HepG2 (cell line): Measurements from ENCODE around the gene OR4D9. TPM values are rescaled to one million over a fixed set of nuclear protein-coding genes. Genes with fewer than 3 reads are reported as not detected.

Experiments used
- ARNT2 ChIP-seq: sonication (generic); formaldehyde crosslinking; IDR thresholded peaks from 2 replicates; pipeline ENCODE4 v1.8.0; 2022; ENCODE audit warnings: mild to moderate bottlenecking, low read depth, missing genetic modification reagents, moderate library complexity
- CBX2 ChIP-seq, 2 experiments: fragments of 200-600 bp in 1 of 2; sonication (generic); formaldehyde crosslinking in 1 of 2; IDR thresholded peaks; 2 replicates each; pipeline versions ENCODE4 v1.7.0 to v1.8.1; 2018 to 2022; ENCODE audit warnings: low read depth in 2 of 2, low read length in 1 of 2, mild to moderate bottlenecking in 1 of 2, missing genetic modification reagents in 1 of 2
- FOXA1 ChIP-seq, 2 experiments: fragments of 450-650 bp in 1 of 2; sonication (generic) in 1 of 2; formaldehyde crosslinking in 1 of 2; IDR thresholded peaks; 2 replicates each; pipeline versions ENCODE4 v1.4.0 to v1.6.1; 2016 to 2020; ENCODE audit warnings: missing genetic modification reagents in 1 of 2
- FOXO1 ChIP-seq: sonication (generic); formaldehyde crosslinking; IDR thresholded peaks from 2 replicates; pipeline ENCODE4 v1.4.0; 2020; ENCODE audit warnings: missing genetic modification reagents
- GTF2F1 ChIP-seq: fragments of 150-350 bp; IDR thresholded peaks from 2 replicates; pipeline ENCODE4 v1.6.1; 2014; ENCODE audit warnings: low read length
- HNF4G ChIP-seq, 2 experiments: sonication (generic) in 1 of 2; formaldehyde crosslinking in 1 of 2; IDR thresholded peaks; 2 replicates each; pipeline versions ENCODE4 v1.4.0 to v1.6.1; 2011 to 2020; ENCODE audit warnings: borderline replicate concordance in 2 of 2, low read depth in 2 of 2, mild to moderate bottlenecking in 2 of 2, low read length in 1 of 2, missing genetic modification reagents in 1 of 2, moderate library complexity in 1 of 2
- KAT8 ChIP-seq: IDR thresholded peaks from 2 replicates; pipeline ENCODE4 v1.6.1; 2016; ENCODE audit warnings: missing genetic modification reagents, missing compliant biosample characterization
- KLF6 ChIP-seq: IDR thresholded peaks from 2 replicates; pipeline ENCODE4 v1.8.0; 2016; ENCODE audit warnings: missing biosample characterization, missing genetic modification reagents
- MAZ ChIP-seq, 2 experiments: sonication (generic) in 1 of 2; formaldehyde crosslinking in 1 of 2; IDR thresholded peaks; 2 replicates each; pipeline versions ENCODE4 v1.5.0 to v1.6.1; 2012 to 2020; ENCODE audit warnings: low read depth in 2 of 2, mild to moderate bottlenecking in 2 of 2, borderline replicate concordance in 1 of 2, improper control_type of control experiment in 1 of 2, low read length in 1 of 2, missing genetic modification reagents in 1 of 2, moderate library complexity in 1 of 2
- MIER2 ChIP-seq: IDR thresholded peaks from 2 replicates; pipeline ENCODE4 v1.6.1; 2016; ENCODE audit warnings: missing biosample characterization, missing genetic modification reagents
- PPARG ChIP-seq: conservative IDR thresholded peaks from 2 replicates; pipeline ENCODE4 v1.6.1; 2016; ENCODE audit warnings: missing biosample characterization, missing genetic modification reagents
- YEATS4 ChIP-seq: sonication (generic); formaldehyde crosslinking; IDR thresholded peaks from 2 replicates; pipeline ENCODE4 v1.4.0; 2020; ENCODE audit warnings: missing genetic modification reagents, borderline replicate concordance
- ZFYVE20 ChIP-seq: sonication (generic); formaldehyde crosslinking; IDR thresholded peaks from 2 replicates; pipeline ENCODE4 v1.8.0; 2023; ENCODE audit warnings: low read depth, mild to moderate bottlenecking, moderate library complexity, missing genetic modification reagents, borderline replicate concordance
- ZNF773 ChIP-seq: sonication (generic); formaldehyde crosslinking; IDR thresholded peaks from 2 replicates; pipeline ENCODE4 v1.4.0; 2020; ENCODE audit warnings: missing genetic modification reagents, borderline replicate concordance
- polyA plus RNA-seq, 8 experiments: library from polyadenylated mRNA; depleted of rRNA in 3 of 8; stranded (reverse) in 7 of 8; unstranded in 1 of 8; fragments of >200 nt; fragmentation: Illumina TruSeq in 4 of 8; extraction: Trizol in 4 of 8; gene quantifications; 2 replicates each; pipeline versions ENCODE4 v1.2.1 to v1.2.3, GENCODE V29; 2011 to 2016; ENCODE audit warnings: low read depth in 4 of 8, missing spikeins in 1 of 8, mixed read lengths in 1 of 8; ENCODE audit not compliant: insufficient read depth in 1 of 8
- total RNA-seq, 5 experiments: library from RNA; depleted of rRNA; stranded (reverse); fragments of >200 nt; fragmentation: Illumina TruSeq; extraction: Trizol; gene quantifications; 2 replicates each; pipeline ENCODE4 v1.2.3, GENCODE V29; 2016; ENCODE audit warnings: low read depth in 1 of 5
- TF ChIP-seq, protein P1 (sequence below): sonication (generic); formaldehyde crosslinking; conservative IDR thresholded peaks from 2 replicates; pipeline ENCODE4 v1.8.0; 2022; ENCODE audit warnings: missing genetic modification reagents
- TF ChIP-seq, protein P2 (sequence below): sonication (generic); formaldehyde crosslinking; IDR thresholded peaks from 2 replicates; pipeline ENCODE4 v1.4.0; 2020; ENCODE audit warnings: missing genetic modification reagents
- TF ChIP-seq, protein P3 (sequence below): sonication (generic); formaldehyde crosslinking; IDR thresholded peaks from 2 replicates; pipeline ENCODE4 v1.8.1; 2022; ENCODE audit warnings: mild to moderate bottlenecking, missing genetic modification reagents
- TF ChIP-seq, protein P4 (sequence below): sonication (generic); formaldehyde crosslinking; IDR thresholded peaks from 2 replicates; pipeline ENCODE4 v1.5.1; 2020; ENCODE audit warnings: mild to moderate bottlenecking, missing genetic modification reagents, moderate library complexity
- TF ChIP-seq, protein P5 (sequence below): sonication (generic); formaldehyde crosslinking; IDR thresholded peaks from 2 replicates; pipeline ENCODE4 v1.9.0; 2021; ENCODE audit warnings: missing genetic modification reagents, borderline replicate concordance

Gene OR4D9
- total and polyA plus RNA-seq, 2 of the 13 experiments (the other 11 are each of a cell fraction or from before 2014, with no cell fraction given): not detected

DNA sequence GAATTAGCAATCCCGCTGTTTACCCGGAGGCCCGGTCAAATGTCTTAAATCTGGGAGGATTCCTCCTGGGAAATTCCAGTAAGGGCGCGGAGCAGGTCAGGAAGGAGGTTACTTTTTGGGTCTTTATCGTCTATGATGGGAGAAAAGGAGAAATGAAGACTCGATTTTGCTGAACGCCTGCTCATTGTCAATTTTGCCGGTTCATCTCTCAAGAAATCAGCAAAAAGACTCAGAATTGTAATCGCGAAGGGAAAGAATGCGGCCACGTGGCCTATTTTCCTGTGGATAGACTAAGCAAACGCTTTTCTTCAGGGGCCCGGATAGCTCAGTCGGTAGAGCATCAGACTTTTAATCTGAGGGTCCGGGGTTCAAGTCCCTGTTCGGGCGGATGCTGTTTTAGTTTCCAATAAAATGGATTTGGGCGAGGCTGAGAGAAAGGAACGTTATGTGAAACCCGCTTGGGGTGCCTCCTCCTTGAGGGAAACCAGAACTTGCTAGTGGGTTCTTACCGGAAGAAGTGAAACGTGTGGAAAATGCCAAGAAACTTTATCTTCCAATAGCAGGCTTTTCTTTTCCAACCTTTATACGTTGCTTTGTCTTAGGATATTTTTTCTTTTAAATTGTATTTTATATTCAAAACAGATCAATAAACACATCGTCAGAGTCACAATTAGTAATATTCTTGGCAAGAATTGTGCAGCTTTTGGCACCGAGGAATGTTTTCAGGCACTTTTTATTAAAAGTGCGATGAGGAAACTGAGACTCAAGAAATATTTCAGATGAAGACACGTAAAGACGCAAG is 45.0 kb downstream of the OR4D9 start (continued):
- TF ChIP-seq, protein P1, sequence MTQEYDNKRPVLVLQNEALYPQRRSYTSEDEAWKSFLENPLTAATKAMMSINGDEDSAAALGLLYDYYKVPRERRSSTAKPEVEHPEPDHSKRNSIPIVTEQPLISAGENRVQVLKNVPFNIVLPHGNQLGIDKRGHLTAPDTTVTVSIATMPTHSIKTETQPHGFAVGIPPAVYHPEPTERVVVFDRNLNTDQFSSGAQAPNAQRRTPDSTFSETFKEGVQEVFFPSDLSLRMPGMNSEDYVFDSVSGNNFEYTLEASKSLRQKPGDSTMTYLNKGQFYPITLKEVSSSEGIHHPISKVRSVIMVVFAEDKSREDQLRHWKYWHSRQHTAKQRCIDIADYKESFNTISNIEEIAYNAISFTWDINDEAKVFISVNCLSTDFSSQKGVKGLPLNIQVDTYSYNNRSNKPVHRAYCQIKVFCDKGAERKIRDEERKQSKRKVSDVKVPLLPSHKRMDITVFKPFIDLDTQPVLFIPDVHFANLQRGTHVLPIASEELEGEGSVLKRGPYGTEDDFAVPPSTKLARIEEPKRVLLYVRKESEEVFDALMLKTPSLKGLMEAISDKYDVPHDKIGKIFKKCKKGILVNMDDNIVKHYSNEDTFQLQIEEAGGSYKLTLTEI (CRISPR knock-in tag): no peak
- TF ChIP-seq MAZ (IDR thresholded peaks at IDR 0.05; ENCODE audit: borderline replicate concordance, low read depth, low read length): no peak
- no peak for TF ChIP-seq MAZ (CRISPR knock-in tag; IDR thresholded peaks at IDR 0.05; ENCODE audit: low read depth)
- no peak for TF ChIP-seq CBX2 (IDR thresholded peaks at IDR 0.05; ENCODE audit: low read depth, low read length)
- TF ChIP-seq CBX2 (CRISPR knock-in tag; IDR thresholded peaks at IDR 0.05; ENCODE audit: low read depth): no peak
- no peak for TF ChIP-seq MIER2 (CRISPR knock-in tag)
- no peak for TF ChIP-seq FOXA1 (IDR thresholded peaks at IDR 0.05)
- TF ChIP-seq FOXA1 (CRISPR knock-in tag; IDR thresholded peaks at IDR 0.05): no peak
- no peak for TF ChIP-seq ARNT2
- TF ChIP-seq PPARG (CRISPR knock-in tag): no peak
- TF ChIP-seq, protein P2, sequence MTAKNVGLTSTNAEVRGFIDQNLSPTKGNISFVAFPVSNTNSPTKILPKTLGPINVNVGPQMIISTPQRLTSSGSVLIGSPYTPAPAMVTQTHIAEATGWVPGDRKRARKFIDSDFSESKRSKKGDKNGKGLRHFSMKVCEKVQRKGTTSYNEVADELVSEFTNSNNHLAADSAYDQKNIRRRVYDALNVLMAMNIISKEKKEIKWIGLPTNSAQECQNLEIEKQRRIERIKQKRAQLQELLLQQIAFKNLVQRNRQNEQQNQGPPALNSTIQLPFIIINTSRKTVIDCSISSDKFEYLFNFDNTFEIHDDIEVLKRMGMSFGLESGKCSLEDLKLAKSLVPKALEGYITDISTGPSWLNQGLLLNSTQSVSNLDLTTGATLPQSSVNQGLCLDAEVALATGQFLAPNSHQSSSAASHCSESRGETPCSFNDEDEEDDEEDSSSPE (CRISPR knock-in tag): peak; percentile 12; the same call in 1 of the 2 replicates
- TF ChIP-seq KLF6: no peak
- no peak for TF ChIP-seq FOXO1 (CRISPR knock-in tag)
- TF ChIP-seq, protein P3, sequence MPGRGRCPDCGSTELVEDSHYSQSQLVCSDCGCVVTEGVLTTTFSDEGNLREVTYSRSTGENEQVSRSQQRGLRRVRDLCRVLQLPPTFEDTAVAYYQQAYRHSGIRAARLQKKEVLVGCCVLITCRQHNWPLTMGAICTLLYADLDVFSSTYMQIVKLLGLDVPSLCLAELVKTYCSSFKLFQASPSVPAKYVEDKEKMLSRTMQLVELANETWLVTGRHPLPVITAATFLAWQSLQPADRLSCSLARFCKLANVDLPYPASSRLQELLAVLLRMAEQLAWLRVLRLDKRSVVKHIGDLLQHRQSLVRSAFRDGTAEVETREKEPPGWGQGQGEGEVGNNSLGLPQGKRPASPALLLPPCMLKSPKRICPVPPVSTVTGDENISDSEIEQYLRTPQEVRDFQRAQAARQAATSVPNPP (CRISPR knock-in tag): no peak
- TF ChIP-seq KAT8 (CRISPR knock-in tag): peak; percentile 41; the same call in 1 of the 2 replicates
- TF ChIP-seq, protein P4, sequence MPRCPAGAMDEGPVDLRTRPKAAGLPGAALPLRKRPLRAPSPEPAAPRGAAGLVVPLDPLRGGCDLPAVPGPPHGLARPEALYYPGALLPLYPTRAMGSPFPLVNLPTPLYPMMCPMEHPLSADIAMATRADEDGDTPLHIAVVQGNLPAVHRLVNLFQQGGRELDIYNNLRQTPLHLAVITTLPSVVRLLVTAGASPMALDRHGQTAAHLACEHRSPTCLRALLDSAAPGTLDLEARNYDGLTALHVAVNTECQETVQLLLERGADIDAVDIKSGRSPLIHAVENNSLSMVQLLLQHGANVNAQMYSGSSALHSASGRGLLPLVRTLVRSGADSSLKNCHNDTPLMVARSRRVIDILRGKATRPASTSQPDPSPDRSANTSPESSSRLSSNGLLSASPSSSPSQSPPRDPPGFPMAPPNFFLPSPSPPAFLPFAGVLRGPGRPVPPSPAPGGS (CRISPR knock-in tag): no peak
- peak; percentile 45 for TF ChIP-seq YEATS4
- no peak for TF ChIP-seq ZNF773 (CRISPR knock-in tag)
- no peak for TF ChIP-seq ZFYVE20 (CRISPR knock-in tag)
- no peak for TF ChIP-seq HNF4G (IDR thresholded peaks at IDR 0.05; ENCODE audit: borderline replicate concordance, low read depth, low read length)
- no peak for TF ChIP-seq HNF4G (CRISPR knock-in tag; IDR thresholded peaks at IDR 0.05; ENCODE audit: borderline replicate concordance, low read depth)
- no peak for TF ChIP-seq GTF2F1
- TF ChIP-seq, protein P5, sequence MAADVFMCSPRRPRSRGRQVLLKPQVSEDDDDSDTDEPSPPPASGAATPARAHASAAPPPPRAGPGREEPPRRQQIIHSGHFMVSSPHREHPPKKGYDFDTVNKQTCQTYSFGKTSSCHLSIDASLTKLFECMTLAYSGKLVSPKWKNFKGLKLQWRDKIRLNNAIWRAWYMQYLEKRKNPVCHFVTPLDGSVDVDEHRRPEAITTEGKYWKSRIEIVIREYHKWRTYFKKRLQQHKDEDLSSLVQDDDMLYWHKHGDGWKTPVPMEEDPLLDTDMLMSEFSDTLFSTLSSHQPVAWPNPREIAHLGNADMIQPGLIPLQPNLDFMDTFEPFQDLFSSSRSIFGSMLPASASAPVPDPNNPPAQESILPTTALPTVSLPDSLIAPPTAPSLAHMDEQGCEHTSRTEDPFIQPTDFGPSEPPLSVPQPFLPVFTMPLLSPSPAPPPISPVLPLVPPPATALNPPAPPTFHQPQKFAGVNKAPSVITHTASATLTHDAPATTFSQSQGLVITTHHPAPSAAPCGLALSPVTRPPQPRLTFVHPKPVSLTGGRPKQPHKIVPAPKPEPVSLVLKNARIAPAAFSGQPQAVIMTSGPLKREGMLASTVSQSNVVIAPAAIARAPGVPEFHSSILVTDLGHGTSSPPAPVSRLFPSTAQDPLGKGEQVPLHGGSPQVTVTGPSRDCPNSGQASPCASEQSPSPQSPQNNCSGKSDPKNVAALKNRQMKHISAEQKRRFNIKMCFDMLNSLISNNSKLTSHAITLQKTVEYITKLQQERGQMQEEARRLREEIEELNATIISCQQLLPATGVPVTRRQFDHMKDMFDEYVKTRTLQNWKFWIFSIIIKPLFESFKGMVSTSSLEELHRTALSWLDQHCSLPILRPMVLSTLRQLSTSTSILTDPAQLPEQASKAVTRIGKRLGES: no peak
